CD14-positive monocyte (primary cell): ENCODE data around the gene SAMD11. TPM values are rescaled to one million over a fixed set of nuclear protein-coding genes. Genes with fewer than 3 reads are reported as not detected.
A peak's percentile ranks its signal among the peaks of the same experiment; 100 is the strongest.

ENCODE experiments used
- DNase-seq, 3 donors: peaks; one replicate each; pipeline ENCODE4 v3.0.0-alpha.2; 2011 to 2022
- H2AFZ ChIP-seq: 2 replicates; pipeline ENCODE4 v1.6.0; 2012; ENCODE audit warnings: mild to moderate bottlenecking, low read depth, low read length, inconsistent platforms; ENCODE audit not compliant: insufficient read depth, poor library complexity, severe bottlenecking
- H3K27ac ChIP-seq, 2 donors: 1 replicate in 1 of 2; 2 replicates in 1 of 2; pipeline ENCODE4 v1.5.1; 2012 to 2013; ENCODE audit warnings: low read length in 2 of 2, control low read depth in 1 of 2, inconsistent platforms in 1 of 2, low read depth in 1 of 2, mild to moderate bottlenecking in 1 of 2
- H3K27me3 ChIP-seq, 2 donors: one replicate each; pipeline versions ENCODE4 v1.6.0 to v1.6.1; 2011 to 2013; ENCODE audit warnings: low read length in 2 of 2; ENCODE audit not compliant: control insufficient read depth in 2 of 2, insufficient read depth in 2 of 2
- H3K36me3 ChIP-seq, 2 donors: replicated peaks in 1 of 2; 1 replicate in 1 of 2; 2 replicates in 1 of 2; pipeline versions ENCODE4 v1.5.1 to v1.6.1; 2012 to 2013; ENCODE audit warnings: low read length in 2 of 2, control low read depth in 1 of 2, inconsistent platforms in 1 of 2, mild to moderate bottlenecking in 1 of 2; ENCODE audit not compliant: insufficient read depth in 2 of 2, control insufficient read depth in 1 of 2
- H3K4me1 ChIP-seq, 2 donors: 1 replicate in 1 of 2; 2 replicates in 1 of 2; pipeline versions ENCODE4 v1.5.1 to v1.6.1; 2012 to 2013; ENCODE audit warnings: low read length in 2 of 2, control low read depth in 1 of 2, inconsistent platforms in 1 of 2, mild to moderate bottlenecking in 1 of 2, moderate library complexity in 1 of 2; ENCODE audit not compliant: insufficient read depth in 2 of 2, control insufficient read depth in 1 of 2
- H3K4me2 ChIP-seq: replicated peaks from 2 replicates; pipeline ENCODE3; 2012; ENCODE audit warnings: low read length, moderate library complexity, mild to moderate bottlenecking; ENCODE audit not compliant: poor library complexity, severe bottlenecking; ENCODE audit errors: extremely low read depth
- H3K4me3 ChIP-seq, 3 experiments: fragments of 200-600 bp in 1 of 3; sonication (generic) in 1 of 3; replicated peaks in 1 of 3; 1 replicate in 2 of 3; 2 replicates in 1 of 3; pipeline ENCODE4 v1.5.1; 2011 to 2013; ENCODE audit warnings: low read length in 3 of 3, mild to moderate bottlenecking in 3 of 3, control low read depth in 2 of 3, low read depth in 2 of 3, inconsistent platforms in 1 of 3, moderate library complexity in 1 of 3
- H3K79me2 ChIP-seq: 2 replicates; pipeline ENCODE4 v1.6.0; 2012; ENCODE audit warnings: mild to moderate bottlenecking, control low read depth, inconsistent platforms, low read length, moderate library complexity; ENCODE audit not compliant: insufficient read depth
- H3K9ac ChIP-seq: 2 replicates; pipeline ENCODE4 v1.6.0; 2017; ENCODE audit warnings: low read length, mild to moderate bottlenecking; ENCODE audit not compliant: insufficient read depth, poor library complexity, severe bottlenecking
- H3K9me3 ChIP-seq, 2 donors: replicated peaks in 1 of 2; 1 replicate in 1 of 2; 2 replicates in 1 of 2; pipeline versions ENCODE4 v1.5.1 to v1.6.1; 2012 to 2013; ENCODE audit warnings: low read length in 2 of 2, control low read depth in 1 of 2; ENCODE audit not compliant: control insufficient read depth in 1 of 2, insufficient read depth in 1 of 2
- H4K20me1 ChIP-seq: 2 replicates; pipeline ENCODE4 v1.6.0; 2012; ENCODE audit warnings: mild to moderate bottlenecking, low read length, control low read depth, moderate library complexity; ENCODE audit not compliant: insufficient read depth
- H3K27ac Mint-ChIP-seq, 7 donors: one replicate each; pipeline ENCODE4 v1.8.0; 2020; ENCODE audit warnings: mild to moderate bottlenecking in 7 of 7, mixed read lengths in 7 of 7, moderate library complexity in 6 of 7, inconsistent platforms in 2 of 7
- H3K27me3 Mint-ChIP-seq, 3 donors: one replicate each; pipeline ENCODE4 v1.8.0; 2021 to 2022; ENCODE audit warnings: low read depth in 3 of 3, mild to moderate bottlenecking in 3 of 3, mixed read lengths in 3 of 3, moderate library complexity in 3 of 3, inconsistent platforms in 1 of 3
- H3K36me3 Mint-ChIP-seq, 2 donors: one replicate each; pipeline ENCODE4 v1.8.0; 2020; ENCODE audit warnings: mixed read lengths in 2 of 2, inconsistent platforms in 1 of 2, mild to moderate bottlenecking in 1 of 2
- H3K4me1 Mint-ChIP-seq: one replicate; pipeline ENCODE4 v1.8.0; 2020; ENCODE audit warnings: mild to moderate bottlenecking, mixed read lengths
- H3K4me3 Mint-ChIP-seq, 2 donors: one replicate each; pipeline ENCODE4 v1.8.0; 2020; ENCODE audit warnings: mild to moderate bottlenecking in 2 of 2, mixed read lengths in 2 of 2, moderate library complexity in 1 of 2
- H3K9me3 Mint-ChIP-seq, 7 donors: one replicate each; pipeline ENCODE4 v1.8.0; 2020 to 2022; ENCODE audit warnings: mixed read lengths in 7 of 7, mild to moderate bottlenecking in 6 of 7, moderate library complexity in 6 of 7, inconsistent platforms in 2 of 7
- WGBS: methylation state at CpG from one replicate; pipeline ENCODE4 v1.1.5; 2013; ENCODE audit warnings: missing lambda C conversion rate; ENCODE audit not compliant: insufficient coverage; 5-methylcytosine and 5-hydroxymethylcytosine counted together
- intact Hi-C, 2 donors: fragments of 100-400 bp; cut with micrococcal nuclease; formaldehyde crosslinking; loops; one replicate each; pipeline versions ENCODE4 v1.15.0 to v1.15.1; 2023
- polyA plus RNA-seq, 3 donors: library from polyadenylated mRNA; depleted of rRNA in 1 of 3; unstranded in 2 of 3; stranded (reverse) in 1 of 3; fragments of 300-500 nt in 2 of 3; fragments of >200 nt in 1 of 3; fragmentation: Illumina TruSeq in 2 of 3; gene quantifications; 1 replicate in 2 of 3; 2 replicates in 1 of 3; pipeline ENCODE4 v1.2.3, GENCODE V29; 2012 to 2021
- TF ChIP-seq, protein P1 (sequence below): fragments of 200-600 bp; IDR thresholded peaks from one replicate; pipeline ENCODE4 v1.8.0; 2022; ENCODE audit warnings: antibody characterized with exemption, mild to moderate bottlenecking

SAMD11 gene
- polyA plus RNA-seq, 3 donors = not detected

DNA sequence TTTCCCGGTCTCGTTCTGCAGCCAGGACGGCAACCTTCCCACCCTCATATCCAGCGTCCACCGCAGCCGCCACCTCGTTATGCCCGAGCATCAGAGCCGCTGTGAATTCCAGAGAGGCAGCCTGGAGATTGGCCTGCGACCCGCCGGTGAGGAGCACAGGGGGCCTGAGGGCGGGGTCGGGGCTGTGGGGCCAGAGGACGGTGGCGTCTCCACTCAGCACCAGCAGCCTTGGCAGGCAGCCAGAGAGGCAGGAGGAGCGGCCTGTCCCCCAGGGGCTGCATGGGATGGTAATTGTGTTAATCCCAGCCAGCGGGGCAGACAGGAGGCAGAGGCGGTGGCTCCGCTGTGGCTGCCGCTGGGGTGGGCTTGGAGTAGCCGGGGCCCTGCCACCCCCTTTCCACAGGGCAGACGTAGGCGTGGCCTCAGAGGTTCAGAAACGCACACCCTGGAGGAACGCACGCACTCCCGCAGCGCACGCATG, 12.1 kb downstream of the SAMD11 start:
- H3K27ac Mint-ChIP-seq = no peak overlapping the region

DNA sequence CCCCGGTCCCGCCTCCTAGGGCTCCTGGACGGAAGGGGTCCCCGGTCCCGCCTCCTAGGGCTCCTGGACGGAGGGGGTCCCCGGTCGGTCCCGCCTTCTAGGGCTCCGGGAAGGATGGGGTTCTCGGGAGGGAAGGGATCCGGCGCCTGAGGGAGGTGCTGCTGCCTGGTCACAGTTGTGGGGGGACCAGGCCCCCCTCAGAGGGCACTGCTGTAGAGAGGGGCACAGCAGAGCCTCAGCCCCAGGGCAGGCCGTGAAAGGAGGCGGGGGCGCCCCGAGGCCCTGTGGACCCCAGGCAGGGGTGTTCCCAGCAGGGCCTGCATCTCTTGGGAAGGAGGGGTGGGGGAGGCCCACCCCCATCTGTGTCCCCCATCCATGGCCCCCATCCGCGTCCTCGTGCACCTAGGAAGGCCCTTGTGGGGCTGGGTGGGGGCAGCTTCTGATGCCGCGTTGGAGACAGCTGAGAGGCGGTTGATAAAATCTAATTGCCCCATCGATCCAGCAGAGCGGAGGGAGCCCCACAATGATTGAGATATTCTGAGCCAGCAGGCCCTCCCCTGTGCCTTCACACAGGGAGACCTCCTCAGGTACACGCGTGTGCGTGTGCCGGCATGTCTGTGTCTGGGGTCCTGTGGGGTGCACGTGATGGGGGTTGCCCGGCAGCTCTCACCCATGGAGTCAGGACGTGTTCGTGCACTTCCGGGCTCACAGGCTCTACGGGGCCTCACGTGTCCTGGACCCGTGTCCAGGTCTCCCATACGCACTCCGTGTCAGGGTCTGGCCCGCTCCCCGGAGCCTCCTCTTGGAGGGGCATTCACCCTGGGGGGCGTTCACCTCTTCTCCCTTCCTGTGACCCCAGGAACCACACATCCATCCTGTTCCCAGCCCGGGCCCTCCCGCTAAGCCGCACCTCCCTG, 12.9 kb downstream of the SAMD11 start:
- intact Hi-C loops = no loop called here
- peaks cover 7% of the 10 kb centered on the region for H3K4me1 Mint-ChIP-seq
- 93% methylated on average over 33 of the region's 45 CpGs for WGBS
- TF ChIP-seq, protein P1, sequence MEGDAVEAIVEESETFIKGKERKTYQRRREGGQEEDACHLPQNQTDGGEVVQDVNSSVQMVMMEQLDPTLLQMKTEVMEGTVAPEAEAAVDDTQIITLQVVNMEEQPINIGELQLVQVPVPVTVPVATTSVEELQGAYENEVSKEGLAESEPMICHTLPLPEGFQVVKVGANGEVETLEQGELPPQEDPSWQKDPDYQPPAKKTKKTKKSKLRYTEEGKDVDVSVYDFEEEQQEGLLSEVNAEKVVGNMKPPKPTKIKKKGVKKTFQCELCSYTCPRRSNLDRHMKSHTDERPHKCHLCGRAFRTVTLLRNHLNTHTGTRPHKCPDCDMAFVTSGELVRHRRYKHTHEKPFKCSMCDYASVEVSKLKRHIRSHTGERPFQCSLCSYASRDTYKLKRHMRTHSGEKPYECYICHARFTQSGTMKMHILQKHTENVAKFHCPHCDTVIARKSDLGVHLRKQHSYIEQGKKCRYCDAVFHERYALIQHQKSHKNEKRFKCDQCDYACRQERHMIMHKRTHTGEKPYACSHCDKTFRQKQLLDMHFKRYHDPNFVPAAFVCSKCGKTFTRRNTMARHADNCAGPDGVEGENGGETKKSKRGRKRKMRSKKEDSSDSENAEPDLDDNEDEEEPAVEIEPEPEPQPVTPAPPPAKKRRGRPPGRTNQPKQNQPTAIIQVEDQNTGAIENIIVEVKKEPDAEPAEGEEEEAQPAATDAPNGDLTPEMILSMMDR = no peak
- H3K27me3 ChIP-seq = peaks cover 25 to 69% of the 10 kb centered on the region in 2 donors
- H3K4me3 Mint-ChIP-seq = no peak overlapping the region
- H3K9me3 ChIP-seq = peaks cover 0 to 9% of the 10 kb centered on the region in 2 donors
- H3K9me3 Mint-ChIP-seq = peaks cover 0 to 19% (median 3%) of the 10 kb centered on the region in 7 donors
- no peak overlapping the region for H3K27ac Mint-ChIP-seq
- no peaks in the 10 kb centered on the region for H3K79me2 ChIP-seq
- no peaks in the 10 kb centered on the region for H4K20me1 ChIP-seq
- no peak overlapping the region for H3K27ac ChIP-seq
- no peak overlapping the region for H3K4me2 ChIP-seq
- peaks cover 47 to 84% (median 68%) of the 10 kb centered on the region in 3 donors for H3K27me3 Mint-ChIP-seq
- H3K36me3 ChIP-seq = no peaks in the 10 kb centered on the region
- H3K9ac ChIP-seq = no peak overlapping the region
- H2AFZ ChIP-seq = no peak overlapping the region
- peaks cover 4 to 17% of the 10 kb centered on the region in 2 donors for H3K4me1 ChIP-seq
- H3K4me3 ChIP-seq = no peak overlapping the region
- no peak for DNase-seq
- no peaks in the 10 kb centered on the region for H3K36me3 Mint-ChIP-seq

More for the DNA sequence above, 12.1 kb downstream of the SAMD11 start:
- Histone ChIP-seq H3K27me3 (peaks cover 19 to 61% of the 10 kb centered on the region in 2 donors), H3K4me3 (no peak overlapping the region), H2AFZ (no peak overlapping the region), H3K4me1 (peaks cover 0 to 9% of the 10 kb centered on the region in 2 donors), H3K79me2 (no peaks in the 10 kb centered on the region), H3K4me2 (no peak overlapping the region), H3K9ac (no peak overlapping the region), H3K9me3 (peaks cover 0 to 9% of the 10 kb centered on the region in 2 donors), H3K27ac (no peak overlapping the region), H3K36me3 (no peaks in the 10 kb centered on the region), H4K20me1 (no peaks in the 10 kb centered on the region)
- Mint-ChIP-seq H3K4me3 (peak overlapping the region in 1 of 2 donors; percentile 26), H3K4me1 (peaks cover 3% of the 10 kb centered on the region), H3K27me3 (peaks cover 43 to 80% (median 64%) of the 10 kb centered on the region in 3 donors), H3K9me3 (peaks cover 0 to 12% (median 0%) of the 10 kb centered on the region in 7 donors), H3K36me3 (no peaks in the 10 kb centered on the region)
- 45% methylated on average over 29 of the region's 30 CpGs for WGBS
- TF ChIP-seq, protein P1 = no peak
- DNase-seq = no peak
- intact Hi-C loops = no loop called here
